ENCODE measurements around the gene WAC.
"Not testable (repeated sequence)": the region's sequence is repeated elsewhere in the genome, so short reads cannot be mapped to it uniquely, and the experiment has no call there.

The WAC gene, protein sequence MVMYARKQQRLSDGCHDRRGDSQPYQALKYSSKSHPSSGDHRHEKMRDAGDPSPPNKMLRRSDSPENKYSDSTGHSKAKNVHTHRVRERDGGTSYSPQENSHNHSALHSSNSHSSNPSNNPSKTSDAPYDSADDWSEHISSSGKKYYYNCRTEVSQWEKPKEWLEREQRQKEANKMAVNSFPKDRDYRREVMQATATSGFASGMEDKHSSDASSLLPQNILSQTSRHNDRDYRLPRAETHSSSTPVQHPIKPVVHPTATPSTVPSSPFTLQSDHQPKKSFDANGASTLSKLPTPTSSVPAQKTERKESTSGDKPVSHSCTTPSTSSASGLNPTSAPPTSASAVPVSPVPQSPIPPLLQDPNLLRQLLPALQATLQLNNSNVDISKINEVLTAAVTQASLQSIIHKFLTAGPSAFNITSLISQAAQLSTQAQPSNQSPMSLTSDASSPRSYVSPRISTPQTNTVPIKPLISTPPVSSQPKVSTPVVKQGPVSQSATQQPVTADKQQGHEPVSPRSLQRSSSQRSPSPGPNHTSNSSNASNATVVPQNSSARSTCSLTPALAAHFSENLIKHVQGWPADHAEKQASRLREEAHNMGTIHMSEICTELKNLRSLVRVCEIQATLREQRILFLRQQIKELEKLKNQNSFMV

DNA sequence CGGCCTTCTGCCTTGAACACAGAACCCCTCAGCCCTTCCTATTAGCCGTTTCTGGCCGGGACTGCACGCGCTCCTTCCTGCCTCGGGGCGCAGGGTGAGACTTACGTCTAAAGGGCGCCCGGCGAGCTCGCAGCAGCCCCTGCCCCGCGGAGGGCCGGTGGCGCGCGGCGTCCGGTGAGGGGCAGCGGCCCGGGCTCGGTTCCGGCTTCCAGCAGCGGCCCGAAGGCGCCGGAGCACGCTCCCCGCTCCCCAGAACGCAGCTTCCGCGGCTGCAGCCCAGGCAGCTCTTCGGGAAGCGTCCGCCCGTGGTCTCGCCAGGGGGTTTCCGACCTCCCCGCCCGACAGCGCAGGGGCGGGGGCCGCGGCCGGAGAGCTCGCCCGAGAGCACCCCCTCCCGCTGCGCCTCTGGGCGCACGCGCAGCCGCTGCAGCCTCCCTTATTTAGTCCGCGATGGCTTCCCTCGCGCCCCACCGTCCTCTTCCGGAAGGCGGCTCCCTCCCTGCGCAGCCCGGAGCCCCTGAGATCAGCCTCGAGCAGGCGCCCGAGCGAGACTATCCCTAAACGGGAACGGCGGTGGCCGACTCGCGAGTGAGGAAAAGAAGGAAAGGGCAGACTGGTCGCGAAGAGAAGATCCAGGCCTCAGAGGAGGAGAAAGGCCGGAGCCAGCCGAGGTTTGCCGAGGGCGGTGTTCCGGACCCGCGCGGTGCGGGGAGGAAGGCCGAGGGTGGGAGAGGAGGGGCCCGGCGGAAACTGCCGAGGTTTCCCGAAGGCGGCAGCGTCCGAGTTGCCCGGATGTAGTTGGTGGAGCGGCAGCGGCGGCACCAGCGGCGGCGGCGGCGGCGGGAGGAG lies at the start of gene WAC:
TSS of gene WAC (plus strand) at position 782 of the 849 bp plus-strand sequence. CDS start 462 bp downstream, outside the sequence.
- TF ChIP-seq, protein P1, sequence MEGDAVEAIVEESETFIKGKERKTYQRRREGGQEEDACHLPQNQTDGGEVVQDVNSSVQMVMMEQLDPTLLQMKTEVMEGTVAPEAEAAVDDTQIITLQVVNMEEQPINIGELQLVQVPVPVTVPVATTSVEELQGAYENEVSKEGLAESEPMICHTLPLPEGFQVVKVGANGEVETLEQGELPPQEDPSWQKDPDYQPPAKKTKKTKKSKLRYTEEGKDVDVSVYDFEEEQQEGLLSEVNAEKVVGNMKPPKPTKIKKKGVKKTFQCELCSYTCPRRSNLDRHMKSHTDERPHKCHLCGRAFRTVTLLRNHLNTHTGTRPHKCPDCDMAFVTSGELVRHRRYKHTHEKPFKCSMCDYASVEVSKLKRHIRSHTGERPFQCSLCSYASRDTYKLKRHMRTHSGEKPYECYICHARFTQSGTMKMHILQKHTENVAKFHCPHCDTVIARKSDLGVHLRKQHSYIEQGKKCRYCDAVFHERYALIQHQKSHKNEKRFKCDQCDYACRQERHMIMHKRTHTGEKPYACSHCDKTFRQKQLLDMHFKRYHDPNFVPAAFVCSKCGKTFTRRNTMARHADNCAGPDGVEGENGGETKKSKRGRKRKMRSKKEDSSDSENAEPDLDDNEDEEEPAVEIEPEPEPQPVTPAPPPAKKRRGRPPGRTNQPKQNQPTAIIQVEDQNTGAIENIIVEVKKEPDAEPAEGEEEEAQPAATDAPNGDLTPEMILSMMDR (IDR thresholded peaks at IDR 0.05; ENCODE audit: insufficient read depth, low read depth, low read length, missing control alignments): peak; percentile 1
- H3K4me3 ChIP-seq (ENCODE audit: low read depth, low read length): peak within 1 kb of the TSS; percentile 88
- peak; percentile 97 for DNase-seq (ENCODE audit: low read depth)

DNA sequence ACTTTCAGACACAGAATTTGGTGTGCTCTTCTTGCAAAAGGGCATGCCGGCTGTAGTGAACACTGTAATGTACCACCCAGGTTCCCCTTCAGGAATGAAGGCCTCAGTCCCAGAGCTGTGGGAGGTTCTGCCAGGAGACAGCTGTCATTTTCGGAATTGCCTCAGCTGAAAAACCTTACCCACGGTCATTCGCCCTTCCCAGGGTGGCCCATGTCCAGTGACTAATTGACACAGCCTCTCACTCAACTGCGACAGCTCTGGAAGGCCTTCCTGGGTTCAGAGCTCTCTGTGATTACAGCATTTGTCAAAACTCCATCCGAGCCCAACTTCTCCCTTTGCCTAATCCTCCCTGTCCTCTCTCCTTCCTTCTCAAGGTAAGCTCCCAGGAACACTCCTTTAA lies 43.7 kb upstream of the WAC start:
- DNase-seq (ENCODE audit: low read depth): no peak
- no peak overlapping the region for H3K4me3 ChIP-seq (ENCODE audit: low read depth, low read length)
- TF ChIP-seq, protein P1 (IDR thresholded peaks at IDR 0.05; ENCODE audit: insufficient read depth, low read depth, low read length, missing control alignments): no peak

DNA sequence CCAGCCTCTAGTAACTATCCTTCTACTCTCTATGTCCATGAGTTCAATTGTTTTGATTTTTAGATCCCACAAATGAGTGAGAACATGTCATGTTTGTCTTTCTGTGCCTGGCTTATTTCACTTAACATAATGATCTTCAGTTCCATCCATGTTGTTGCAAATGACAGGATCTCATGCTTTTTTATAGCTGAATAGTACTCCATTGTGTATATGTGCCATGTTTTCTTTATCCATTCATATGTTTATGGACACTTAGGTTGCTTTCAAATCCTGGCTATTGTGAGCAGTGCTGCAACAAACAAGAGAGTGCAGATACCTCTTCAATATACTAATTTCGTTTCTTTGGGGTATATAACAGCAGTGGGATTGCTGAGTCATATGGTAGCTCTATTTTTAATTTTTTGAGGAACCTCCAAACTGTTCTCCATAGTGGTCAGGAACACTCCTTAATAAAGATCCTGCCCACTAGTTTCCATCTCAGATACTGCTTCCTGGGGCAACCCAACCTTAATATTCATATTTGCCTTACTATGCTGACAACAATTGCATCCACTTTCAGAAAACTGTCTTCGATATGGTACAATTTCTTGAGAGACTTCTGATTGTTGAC lies 42.6 kb upstream of the WAC start:
- not testable (repeated sequence) for H3K4me3 ChIP-seq (ENCODE audit: low read depth, low read length); DNase-seq (ENCODE audit: low read depth)

DNA sequence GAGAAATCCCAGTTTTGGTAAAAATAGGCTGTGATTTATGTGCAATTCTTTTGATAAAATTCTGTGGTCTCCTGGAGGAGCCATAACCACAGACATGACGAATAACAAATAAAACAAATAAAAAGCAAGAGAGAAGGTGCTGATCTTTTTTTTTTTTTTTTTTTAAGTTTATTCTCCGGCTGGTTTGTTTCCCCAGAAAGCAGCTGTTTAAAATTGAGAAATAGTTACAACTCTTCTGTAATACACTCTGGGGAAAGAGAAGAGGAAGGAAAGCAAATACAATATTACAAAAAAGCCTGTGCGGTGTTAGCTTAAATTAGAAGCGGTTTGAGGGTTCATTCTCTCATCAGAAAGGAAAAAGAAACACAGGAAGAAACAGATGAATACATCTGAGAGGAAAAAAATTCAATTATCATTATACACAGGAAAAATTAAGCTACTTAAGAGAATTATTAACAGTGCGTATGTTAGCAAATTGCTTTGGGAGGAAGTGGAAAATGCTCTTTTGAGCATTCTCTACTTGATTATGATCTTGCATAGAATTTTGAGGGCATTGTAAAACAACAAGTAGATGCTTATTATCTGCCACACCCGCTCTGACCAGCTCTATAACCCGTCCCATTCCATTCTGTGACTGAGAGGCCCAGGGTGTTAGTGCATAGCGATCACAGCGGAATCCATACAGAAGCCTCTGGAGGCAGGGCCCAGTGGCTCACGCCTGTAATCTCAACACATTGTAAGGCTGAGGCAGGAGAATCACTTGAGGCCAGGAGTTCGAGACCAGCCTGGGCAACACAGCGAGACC lies 40.6 kb upstream of the WAC start:
- no peak for DNase-seq (ENCODE audit: low read depth)
- TF ChIP-seq, protein P1 (IDR thresholded peaks at IDR 0.05; ENCODE audit: insufficient read depth, low read depth, low read length, missing control alignments): no peak
- H3K4me3 ChIP-seq (ENCODE audit: low read depth, low read length): no peak overlapping the region

DNA sequence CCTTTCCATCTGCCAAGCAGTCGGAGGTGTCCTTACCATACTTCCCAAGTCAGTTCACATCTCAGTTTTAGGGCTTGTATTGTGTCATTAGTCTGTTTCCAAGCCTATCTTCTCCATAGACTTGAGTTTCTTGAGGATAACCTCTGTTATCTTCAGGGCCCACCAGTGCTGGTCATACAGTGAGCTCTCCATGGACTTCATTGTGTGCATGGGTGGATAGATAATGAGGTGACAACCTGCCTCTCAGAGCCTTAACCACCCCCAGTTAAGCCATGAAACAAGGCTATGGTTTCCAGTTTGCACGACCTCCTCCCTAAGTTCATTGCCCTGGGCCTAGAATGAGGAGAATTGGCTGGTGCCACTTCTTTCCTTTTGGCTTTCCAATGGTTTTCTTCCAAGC lies 38.5 kb upstream of the WAC start:
- TF ChIP-seq, protein P1 (IDR thresholded peaks at IDR 0.05; ENCODE audit: insufficient read depth, low read depth, low read length, missing control alignments): no peak
- no peak overlapping the region for H3K4me3 ChIP-seq (ENCODE audit: low read depth, low read length)
- DNase-seq (ENCODE audit: low read depth): no peak

DNA sequence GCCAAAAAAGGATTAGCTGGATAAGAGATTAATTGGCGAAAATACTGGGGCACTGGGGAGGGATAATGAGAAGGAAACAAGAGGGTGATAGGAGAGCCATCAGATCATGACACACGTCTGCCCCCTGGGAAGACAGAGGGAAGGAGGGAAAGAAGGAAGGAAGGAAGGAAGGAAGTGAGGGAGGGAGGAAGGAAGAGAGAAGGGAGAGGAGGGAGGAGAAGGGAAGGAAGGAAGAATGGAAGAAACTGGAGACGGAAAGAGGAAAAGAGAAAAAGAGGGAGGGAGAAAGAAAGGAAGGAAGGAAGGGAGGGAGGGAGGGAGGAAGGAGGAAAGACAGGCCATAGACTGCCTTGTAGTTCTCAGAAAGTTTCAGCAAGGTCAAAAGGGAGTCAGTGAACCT lies 37.8 kb upstream of the WAC start:
- TF ChIP-seq, protein P1 (IDR thresholded peaks at IDR 0.05; ENCODE audit: insufficient read depth, low read depth, low read length, missing control alignments): no peak
- no peak for DNase-seq (ENCODE audit: low read depth)
- no peak overlapping the region for H3K4me3 ChIP-seq (ENCODE audit: low read depth, low read length)
